ENCODE measurements around the gene UTS2B.

The UTS2B gene

GRCh38 chr3:191240486-191240885 lies 89.8 kb downstream of the UTS2B start:
- no peak for TF ChIP-seq CTCF (IDR thresholded peaks at IDR 0.05; ENCODE audit: insufficient read depth, low read length, poor library complexity, severe bottlenecking)
- no peak for DNase-seq (ENCODE audit: extremely low read depth, insufficient read length)
- no peaks in the 10 kb centered on the region for H3K27me3 ChIP-seq (replicated peaks; ENCODE audit: control insufficient read depth, insufficient read depth, low read length)
- no peaks in the 10 kb centered on the region for H3K36me3 ChIP-seq (ENCODE audit: control insufficient read depth, insufficient read depth, low read length)
- H3K4me3 ChIP-seq (replicated peaks; ENCODE audit: low read depth, low read length): no peak overlapping the region

- H3K36me3 ChIP-seq (ENCODE audit: control insufficient read depth, insufficient read depth, low read length): no peaks in the 10 kb centered on the region
- H3K4me3 ChIP-seq (replicated peaks; ENCODE audit: low read depth, low read length): no peak overlapping the region
- DNase-seq (ENCODE audit: extremely low read depth, insufficient read length): no peak
- H3K27me3 ChIP-seq (replicated peaks; ENCODE audit: control insufficient read depth, insufficient read depth, low read length): no peaks in the 10 kb centered on the region
- no peak for TF ChIP-seq CTCF (IDR thresholded peaks at IDR 0.05; ENCODE audit: insufficient read depth, low read length, poor library complexity, severe bottlenecking)
These were observed 90.8 kb downstream of the UTS2B start for GRCh38 chr3:191239407-191240031.

GRCh38 chr3:191238321-191238817 lies 92.0 kb downstream of the UTS2B start:
- DNase-seq (ENCODE audit: extremely low read depth, insufficient read length): no peak
- H3K27me3 ChIP-seq (replicated peaks; ENCODE audit: control insufficient read depth, insufficient read depth, low read length): no peaks in the 10 kb centered on the region
- H3K4me3 ChIP-seq (replicated peaks; ENCODE audit: low read depth, low read length): no peak overlapping the region
- no peak for TF ChIP-seq CTCF (IDR thresholded peaks at IDR 0.05; ENCODE audit: insufficient read depth, low read length, poor library complexity, severe bottlenecking)
- H3K36me3 ChIP-seq (ENCODE audit: control insufficient read depth, insufficient read depth, low read length): no peaks in the 10 kb centered on the region

- Histone ChIP-seq H3K27me3 (replicated peaks; ENCODE audit: control insufficient read depth, insufficient read depth, low read length) (no peaks in the 10 kb centered on the region), H3K36me3 (ENCODE audit: control insufficient read depth, insufficient read depth, low read length) (no peaks in the 10 kb centered on the region), H3K4me3 (replicated peaks; ENCODE audit: low read depth, low read length) (no peak overlapping the region)
- no peak for TF ChIP-seq CTCF (IDR thresholded peaks at IDR 0.05; ENCODE audit: insufficient read depth, low read length, poor library complexity, severe bottlenecking)
- DNase-seq (ENCODE audit: extremely low read depth, insufficient read length): no peak
These were observed 93.1 kb downstream of the UTS2B start for GRCh38 chr3:191237047-191237882.

GRCh38 chr3:191236646-191237045 lies 93.7 kb downstream of the UTS2B start:
- no peak for DNase-seq (ENCODE audit: extremely low read depth, insufficient read length)
- Histone ChIP-seq H3K27me3 (replicated peaks; ENCODE audit: control insufficient read depth, insufficient read depth, low read length) (no peaks in the 10 kb centered on the region), H3K4me3 (replicated peaks; ENCODE audit: low read depth, low read length) (no peak overlapping the region), H3K36me3 (ENCODE audit: control insufficient read depth, insufficient read depth, low read length) (no peaks in the 10 kb centered on the region)
- TF ChIP-seq CTCF (IDR thresholded peaks at IDR 0.05; ENCODE audit: insufficient read depth, low read length, poor library complexity, severe bottlenecking): no peak
